Mesenchymal stem cell (in vitro differentiated cells and primary cell): Measurements from ENCODE around the gene CA11. TPM values are rescaled to one million over a fixed set of nuclear protein-coding genes. Genes with fewer than 3 reads are reported as not detected.
"Not testable (repeated sequence)": the region's sequence is repeated elsewhere in the genome, so short reads cannot be mapped to it uniquely, and the experiment has no call there.

Experiments used
- DNase-seq: peaks from one replicate; pipeline ENCODE4 v3.0.0-alpha.2; 2013
- H2AFZ ChIP-seq: one replicate; pipeline ENCODE4 v1.6.1; 2013; ENCODE audit warnings: low read depth, mild to moderate bottlenecking, control low read depth, inconsistent platforms, low read length, moderate library complexity
- H2AK5ac ChIP-seq: 2 replicates; pipeline ENCODE4 v1.6.1; 2013; ENCODE audit warnings: low read length, moderate library complexity, mild to moderate bottlenecking, inconsistent platforms; ENCODE audit not compliant: severe bottlenecking
- H2BK120ac ChIP-seq: one replicate; pipeline ENCODE4 v1.6.1; 2013; ENCODE audit warnings: low read depth, mild to moderate bottlenecking, inconsistent platforms, low read length, moderate library complexity
- H2BK12ac ChIP-seq, 2 experiments: one replicate each; pipeline ENCODE4 v1.6.1; 2013; ENCODE audit warnings: inconsistent platforms in 2 of 2, low read length in 2 of 2, mild to moderate bottlenecking in 2 of 2, moderate library complexity in 2 of 2, control low read depth in 1 of 2
- H2BK15ac ChIP-seq: one replicate; pipeline ENCODE4 v1.6.1; 2013; ENCODE audit warnings: mild to moderate bottlenecking, low read depth, inconsistent platforms; ENCODE audit not compliant: poor library complexity, severe bottlenecking
- H2BK5ac ChIP-seq: 2 replicates; pipeline ENCODE4 v1.6.1; 2013; ENCODE audit warnings: low read depth, mild to moderate bottlenecking, low read length, control low read depth, inconsistent platforms; ENCODE audit not compliant: poor library complexity, severe bottlenecking
- H3K14ac ChIP-seq, 2 experiments: one replicate each; pipeline ENCODE4 v1.6.1; 2013; ENCODE audit warnings: inconsistent platforms in 2 of 2, low read length in 2 of 2, control low read depth in 1 of 2, mild to moderate bottlenecking in 1 of 2, moderate library complexity in 1 of 2
- H3K18ac ChIP-seq, 2 experiments: one replicate each; pipeline ENCODE4 v1.6.1; 2013; ENCODE audit warnings: inconsistent platforms in 2 of 2, low read length in 2 of 2, control low read depth in 1 of 2, low read depth in 1 of 2, mild to moderate bottlenecking in 1 of 2
- H3K23ac ChIP-seq, 2 experiments: one replicate each; pipeline ENCODE4 v1.6.1; 2013; ENCODE audit warnings: inconsistent platforms in 2 of 2, low read length in 2 of 2, mild to moderate bottlenecking in 2 of 2, moderate library complexity in 2 of 2, control low read depth in 1 of 2
- H3K27ac ChIP-seq: 2 replicates; pipeline ENCODE4 v1.5.1; 2013; ENCODE audit warnings: mild to moderate bottlenecking, moderate library complexity, low read length, control low read depth, inconsistent platforms; ENCODE audit not compliant: poor library complexity, severe bottlenecking
- H3K27me3 ChIP-seq, 2 experiments: 2 replicates each; pipeline versions ENCODE4 v1.6.1 to v1.7.0; 2013; ENCODE audit warnings: low read length in 2 of 2, mild to moderate bottlenecking in 2 of 2, moderate library complexity in 2 of 2, control low read depth in 1 of 2, inconsistent platforms in 1 of 2; ENCODE audit not compliant: control insufficient read depth in 1 of 2, insufficient read depth in 1 of 2
- H3K36me3 ChIP-seq, 2 experiments: 2 replicates each; pipeline versions ENCODE4 v1.6.1 to v1.7.0; 2013; ENCODE audit warnings: low read length in 2 of 2, control low read depth in 1 of 2, inconsistent platforms in 1 of 2, low read depth in 1 of 2, mild to moderate bottlenecking in 1 of 2; ENCODE audit not compliant: insufficient read depth in 2 of 2, control insufficient read depth in 1 of 2
- H3K4ac ChIP-seq, 2 experiments: one replicate each; pipeline ENCODE4 v1.6.1; 2013; ENCODE audit warnings: inconsistent platforms in 2 of 2, low read length in 2 of 2, mild to moderate bottlenecking in 2 of 2, moderate library complexity in 2 of 2, control low read depth in 1 of 2, low read depth in 1 of 2
- H3K4me1 ChIP-seq: 2 replicates; pipeline ENCODE4 v1.6.1; 2013; ENCODE audit warnings: low read depth, low read length, control low read depth; ENCODE audit not compliant: control insufficient read depth, insufficient read depth
- H3K4me2 ChIP-seq: 2 replicates; pipeline ENCODE4 v1.6.1; 2013; ENCODE audit warnings: low read length, mild to moderate bottlenecking, inconsistent platforms; ENCODE audit not compliant: poor library complexity, severe bottlenecking
- H3K4me3 ChIP-seq, 2 experiments: 2 replicates each; pipeline versions ENCODE4 v1.5.1 to v1.7.0; 2013; ENCODE audit warnings: low read length in 2 of 2, mild to moderate bottlenecking in 2 of 2, control low read depth in 1 of 2, low read depth in 1 of 2; ENCODE audit not compliant: insufficient read depth in 1 of 2
- H3K79me1 ChIP-seq: replicated peaks from 2 replicates; pipeline ENCODE4 v1.6.1; 2013; ENCODE audit warnings: mild to moderate bottlenecking, control low read depth, low read length, inconsistent platforms; ENCODE audit not compliant: poor library complexity, severe bottlenecking
- H3K9ac ChIP-seq: 2 replicates; pipeline ENCODE4 v1.7.0; 2013; ENCODE audit warnings: mild to moderate bottlenecking, low read length, moderate library complexity
- H3K9me3 ChIP-seq: 2 replicates; pipeline ENCODE4 v1.7.0; 2013; ENCODE audit warnings: mild to moderate bottlenecking, low read length; ENCODE audit not compliant: control insufficient read depth
- H4K8ac ChIP-seq: one replicate; pipeline ENCODE4 v1.6.1; 2013; ENCODE audit warnings: inconsistent platforms, mild to moderate bottlenecking, low read length, moderate library complexity
- H4K91ac ChIP-seq: one replicate; pipeline ENCODE4 v1.6.1; 2013; ENCODE audit warnings: mild to moderate bottlenecking, low read length, inconsistent platforms
- WGBS: methylation state at CpG from one replicate; pipeline ENCODE4 v1.1.7; 2013; ENCODE audit warnings: mixed read lengths; 5-methylcytosine and 5-hydroxymethylcytosine counted together
- polyA plus RNA-seq, 2 experiments: library from polyadenylated mRNA; stranded (reverse); fragments of 200-250 nt; gene quantifications; one replicate each; pipeline ENCODE4 v1.2.3, GENCODE V29; 2013

The CA11 gene
- 30.0 TPM for polyA plus RNA-seq (2013, experiment 1 of 2)
- 34.4 TPM for polyA plus RNA-seq (2013, experiment 2 of 2)

GRCh38 chr19:48646001-48646721 is at the start of gene CA11:
TSS of gene CA11 (minus strand) at chr19:48646187. CDS start at chr19:48645632, 555 bp downstream.
- peak within 1 kb of the TSS; percentile 89 for H3K4me2 ChIP-seq
- no peaks in the 10 kb centered on the region for H3K36me3 ChIP-seq
- WGBS: under 1% methylated on average over 27 of the region's 33 CpGs
- peak within 1 kb of the TSS; percentile 99 for H2BK15ac ChIP-seq
- peak within 1 kb of the TSS in 1 of 2 experiments; percentile 2 for H3K23ac ChIP-seq
- H3K79me1 ChIP-seq: no peaks in the 10 kb centered on the region
- peak within 1 kb of the TSS in 1 of 2 experiments; percentile 95 for H3K4ac ChIP-seq
- no peaks in the 10 kb centered on the region for H3K27me3 ChIP-seq
- peak within 1 kb of the TSS; percentile 54 for H2BK120ac ChIP-seq
- H4K91ac ChIP-seq: peak within 1 kb of the TSS; percentile 47
- peaks cover 24% of the 10 kb centered on the region for H3K4me1 ChIP-seq
- H3K27ac ChIP-seq: peak within 1 kb of the TSS; percentile 73
- peak within 1 kb of the TSS in 1 of 2 experiments; percentile 76 for H3K14ac ChIP-seq
- H3K9ac ChIP-seq: peak within 1 kb of the TSS; percentile 53
- DNase-seq: peak; percentile 89
- no peaks in the 10 kb centered on the region for H3K9me3 ChIP-seq
- H4K8ac ChIP-seq: peak within 1 kb of the TSS; percentile 94
- H2BK12ac ChIP-seq: peak within 1 kb of the TSS; percentile 6 to 97
- H3K18ac ChIP-seq: peak within 1 kb of the TSS; percentile 58 to 98
- peak within 1 kb of the TSS; percentile 92 for H2AFZ ChIP-seq
- peak within 1 kb of the TSS; percentile 68 for H2AK5ac ChIP-seq
- H2BK5ac ChIP-seq: peak within 1 kb of the TSS; percentile 76
- peak within 1 kb of the TSS; percentile 58 to 80 for H3K4me3 ChIP-seq

DNA sequence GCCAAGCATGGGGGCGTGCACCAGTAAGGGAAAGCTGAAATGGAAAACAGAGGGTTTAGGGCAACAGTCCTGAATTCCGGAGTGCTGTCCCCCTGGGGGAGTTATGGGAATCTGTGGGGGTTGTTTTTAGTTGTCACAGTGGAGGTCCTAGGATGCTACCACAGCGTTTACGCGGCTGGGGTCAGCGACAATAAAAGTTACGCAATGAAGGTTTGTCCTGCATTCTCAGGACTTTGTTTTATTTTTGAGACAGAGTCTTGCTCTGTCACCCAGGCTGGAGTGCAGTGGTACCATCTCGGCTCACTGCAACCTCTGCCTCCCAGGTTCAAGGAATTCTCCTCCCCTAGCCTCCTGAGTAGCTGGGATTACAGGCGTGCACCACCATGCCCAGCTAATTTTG is 47.6 kb upstream of the CA11 start:
- not testable (repeated sequence) for H2BK12ac ChIP-seq, H3K27ac ChIP-seq, H2AFZ ChIP-seq, H3K36me3 ChIP-seq, H3K79me1 ChIP-seq, H3K14ac ChIP-seq, H4K8ac ChIP-seq, H3K23ac ChIP-seq, DNase-seq, H2BK15ac ChIP-seq, H3K4ac ChIP-seq, H2BK5ac ChIP-seq, H3K18ac ChIP-seq, H3K9ac ChIP-seq, H2BK120ac ChIP-seq, H3K4me2 ChIP-seq, H4K91ac ChIP-seq, H3K9me3 ChIP-seq, H3K4me3 ChIP-seq, H2AK5ac ChIP-seq
- WGBS: 89% methylated on average over 9 of the region's 9 CpGs
- Histone ChIP-seq H3K4me1 (peaks cover 18% of the 10 kb centered on the region), H3K27me3 (peaks cover 8 to 21% of the 10 kb centered on the region in 2 experiments)

GRCh38 chr19:48689449-48689848 is 43.5 kb upstream of the CA11 start:
- Histone ChIP-seq H2BK5ac (no peak overlapping the region), H4K91ac (no peak overlapping the region), H3K18ac (no peak overlapping the region), H3K4ac (no peak overlapping the region), H3K36me3 (no peaks in the 10 kb centered on the region), H3K27ac (no peak overlapping the region), H2BK120ac (no peak overlapping the region), H3K23ac (no peak overlapping the region), H2BK12ac (no peak overlapping the region), H3K79me1 (no peaks in the 10 kb centered on the region), H3K4me2 (no peak overlapping the region), H3K27me3 (peaks cover 0 to 7% of the 10 kb centered on the region in 2 experiments), H4K8ac (no peak overlapping the region), H3K4me3 (no peak overlapping the region), H2AK5ac (no peak overlapping the region), H2BK15ac (no peak overlapping the region), H2AFZ (no peak overlapping the region), H3K9ac (no peak overlapping the region), H3K14ac (no peak overlapping the region), H3K4me1 (peaks cover 3% of the 10 kb centered on the region), H3K9me3 (no peaks in the 10 kb centered on the region)
- WGBS: 80% methylated on average over 5 of the region's 7 CpGs
- DNase-seq: no peak

- WGBS: 88% methylated on average over 3 of the region's 3 CpGs
These were observed 41.8 kb upstream of the CA11 start for GRCh38 chr19:48687776-48688175.

More at GRCh38 chr19:48687776-48688175, 41.8 kb upstream of the CA11 start:
- Histone ChIP-seq H2BK5ac (no peak overlapping the region), H4K8ac (no peak overlapping the region), H2BK120ac (no peak overlapping the region), H2AFZ (no peak overlapping the region), H2AK5ac (no peak overlapping the region), H3K23ac (no peak overlapping the region), H3K4me2 (no peak overlapping the region), H3K14ac (no peak overlapping the region), H3K9ac (no peak overlapping the region), H3K4me1 (peaks cover 3% of the 10 kb centered on the region), H2BK15ac (no peak overlapping the region), H2BK12ac (no peak overlapping the region), H3K4ac (no peak overlapping the region), H3K36me3 (no peaks in the 10 kb centered on the region), H3K27me3 (peaks cover 5 to 7% of the 10 kb centered on the region in 2 experiments), H4K91ac (no peak overlapping the region), H3K18ac (no peak overlapping the region), H3K4me3 (no peak overlapping the region), H3K9me3 (no peaks in the 10 kb centered on the region), H3K79me1 (no peaks in the 10 kb centered on the region), H3K27ac (no peak overlapping the region)
- no peak for DNase-seq
